Muscle layer of duodenum (tissue), 2 donors: ENCODE results near the gene CEP104.
"Not testable (repeated sequence)": the region's sequence is repeated elsewhere in the genome, so short reads cannot be mapped to it uniquely, and the experiment has no call there.

Source experiments
- H3K27ac ChIP-seq: one replicate; pipeline ENCODE4 v1.7.0; 2013; ENCODE audit warnings: mild to moderate bottlenecking, low read length
- H3K27me3 ChIP-seq: one replicate; pipeline ENCODE4 v1.7.0; 2013; ENCODE audit warnings: low read depth, mild to moderate bottlenecking, control low read depth, low read length
- H3K36me3 ChIP-seq, 2 donors: one replicate each; pipeline ENCODE4 v1.7.0; 2013; ENCODE audit warnings: low read length in 2 of 2, control low read depth in 1 of 2, mild to moderate bottlenecking in 1 of 2; ENCODE audit not compliant: insufficient read depth in 2 of 2, control insufficient read depth in 1 of 2
- H3K4me1 ChIP-seq, 2 donors: one replicate each; pipeline ENCODE4 v1.7.0; 2013; ENCODE audit warnings: low read length in 2 of 2, mild to moderate bottlenecking in 2 of 2, control low read depth in 1 of 2, moderate library complexity in 1 of 2; ENCODE audit not compliant: insufficient read depth in 2 of 2, control insufficient read depth in 1 of 2
- H3K4me3 ChIP-seq, 2 donors: one replicate each; pipeline ENCODE4 v1.7.0; 2013; ENCODE audit warnings: low read length in 2 of 2, low read depth in 1 of 2, mild to moderate bottlenecking in 1 of 2
- H3K9me3 ChIP-seq, 2 donors: one replicate each; pipeline ENCODE4 v1.7.0; 2013; ENCODE audit warnings: low read length in 2 of 2, control low read depth in 1 of 2, mild to moderate bottlenecking in 1 of 2; ENCODE audit not compliant: control insufficient read depth in 1 of 2
- donor health status: healthy.

CEP104 gene

DNA sequence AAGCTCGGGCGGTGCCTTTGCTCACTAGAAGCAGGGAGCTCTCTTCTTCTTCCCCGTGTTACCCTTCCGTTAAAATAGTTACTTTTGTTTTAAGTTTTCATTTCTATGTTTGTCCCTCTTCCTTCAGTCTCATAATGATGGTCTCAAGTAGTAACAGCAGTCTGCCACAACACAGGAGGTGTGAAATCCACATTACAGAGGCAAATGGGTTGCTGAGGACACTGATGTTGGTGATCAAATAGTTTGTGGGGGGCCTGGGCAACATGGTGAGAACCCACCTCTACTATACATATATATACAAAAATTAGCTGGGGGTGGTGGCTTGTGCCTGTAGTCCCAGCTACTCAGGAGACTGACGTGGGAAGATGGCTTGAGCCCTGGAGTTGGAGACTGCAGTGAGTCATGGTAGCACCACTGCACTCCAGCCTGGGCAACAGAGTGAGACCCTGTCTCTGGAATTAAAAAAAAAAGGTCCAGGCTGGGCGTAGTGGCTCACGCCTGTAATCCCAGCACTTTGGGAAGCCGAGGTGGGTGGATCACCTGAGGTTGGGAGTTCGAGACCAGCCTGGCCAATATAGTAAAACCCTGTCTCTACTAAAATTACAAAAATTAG lies 46.8 kb downstream of the CEP104 start:
- H3K36me3 ChIP-seq: peaks cover 8 to 16% of the 10 kb centered on the region in 2 donors
- not testable (repeated sequence) for H3K4me3 ChIP-seq, H3K4me1 ChIP-seq, H3K9me3 ChIP-seq, H3K27ac ChIP-seq, H3K27me3 ChIP-seq

DNA sequence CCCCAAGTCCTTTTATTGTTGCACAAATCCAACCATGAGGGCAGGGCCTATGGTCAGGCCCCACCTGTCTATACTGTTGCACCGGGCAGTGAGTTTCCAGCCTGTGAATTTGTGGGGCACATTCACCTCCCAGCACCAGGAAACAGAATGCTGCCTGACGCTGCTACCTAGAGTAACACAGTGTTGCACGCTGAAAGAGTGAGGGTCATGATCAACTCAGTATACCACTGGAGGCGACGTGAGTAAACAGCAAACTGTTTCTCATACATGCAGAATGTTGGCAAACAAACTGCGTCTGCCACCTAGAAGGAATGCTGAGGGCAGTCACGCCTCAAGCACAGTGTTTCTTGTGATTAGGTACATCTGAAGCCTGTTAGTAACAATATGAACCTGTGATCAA lies 47.3 kb downstream of the CEP104 start:
- no peak overlapping the region for H3K4me3 ChIP-seq
- H3K4me1 ChIP-seq: no peaks in the 10 kb centered on the region
- H3K36me3 ChIP-seq: peaks cover 3 to 11% of the 10 kb centered on the region in 2 donors
- no peak overlapping the region for H3K27ac ChIP-seq
- no peaks in the 10 kb centered on the region for H3K9me3 ChIP-seq
- H3K27me3 ChIP-seq: no peaks in the 10 kb centered on the region

DNA sequence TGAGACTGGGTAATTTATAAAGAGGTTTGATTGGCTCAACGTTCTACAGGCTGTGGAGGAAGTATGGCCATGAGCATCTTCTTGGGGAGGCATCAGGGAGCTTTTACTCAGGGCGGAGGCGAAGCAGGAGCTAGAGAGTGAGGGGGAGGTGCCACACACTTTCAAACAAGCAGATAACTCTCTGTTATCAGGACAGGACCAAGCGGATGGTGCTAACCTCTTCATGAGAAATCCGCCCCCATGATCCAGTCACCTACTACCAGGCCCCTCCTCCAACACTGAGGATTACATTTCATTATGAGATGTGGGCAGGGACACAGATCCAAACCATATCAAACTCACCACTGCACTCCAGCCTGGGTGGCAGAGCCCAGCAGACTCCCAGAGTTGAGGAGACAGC lies 49.2 kb downstream of the CEP104 start:
- no peaks in the 10 kb centered on the region for H3K9me3 ChIP-seq
- H3K27me3 ChIP-seq: no peaks in the 10 kb centered on the region
- no peaks in the 10 kb centered on the region for H3K4me1 ChIP-seq
- no peaks in the 10 kb centered on the region for H3K36me3 ChIP-seq
- no peak overlapping the region for H3K4me3 ChIP-seq
- no peak overlapping the region for H3K27ac ChIP-seq

DNA sequence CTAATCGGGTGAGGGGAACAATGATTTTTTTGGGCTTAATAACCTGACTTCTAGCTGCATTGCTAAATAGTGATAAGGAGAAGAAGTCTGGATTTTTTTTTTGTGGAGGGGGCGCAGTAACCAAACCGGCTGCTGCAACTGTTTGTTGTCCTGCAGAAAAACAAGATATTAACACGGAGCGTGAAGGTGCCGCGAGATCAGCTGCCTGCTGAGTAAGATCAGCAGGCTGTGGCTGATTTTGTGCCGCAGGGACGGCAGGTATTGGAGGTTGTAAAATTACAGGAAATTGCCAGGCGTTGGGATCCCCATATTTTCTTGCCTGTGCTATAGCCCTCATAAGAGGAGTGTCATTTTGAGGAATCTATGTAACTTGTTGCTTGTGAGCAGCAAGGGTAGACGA lies 52.0 kb downstream of the CEP104 start:
- no peaks in the 10 kb centered on the region for H3K9me3 ChIP-seq
- H3K27me3 ChIP-seq: peaks cover under 1% of the 10 kb centered on the region
- H3K27ac ChIP-seq: no peak overlapping the region
- H3K4me3 ChIP-seq: no peak overlapping the region
- H3K4me1 ChIP-seq: no peaks in the 10 kb centered on the region
- no peaks in the 10 kb centered on the region for H3K36me3 ChIP-seq

DNA sequence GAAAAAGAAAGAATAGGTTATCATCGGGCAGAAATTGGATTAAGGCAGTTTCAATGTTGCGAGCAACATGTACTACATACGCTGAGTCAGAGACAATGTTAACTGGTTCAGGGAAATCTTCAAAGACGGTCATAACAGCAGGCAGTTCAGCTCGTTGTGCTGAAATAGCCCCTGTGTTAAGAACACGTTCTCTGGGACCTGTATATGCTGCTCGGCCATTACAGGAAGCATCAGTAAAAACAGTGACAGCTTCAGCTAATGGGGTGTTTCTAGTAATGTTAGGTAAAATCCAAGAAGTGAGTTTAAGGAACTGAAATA lies 52.4 kb downstream of the CEP104 start:
- not testable (repeated sequence) for H3K9me3 ChIP-seq, H3K27me3 ChIP-seq, H3K4me1 ChIP-seq, H3K27ac ChIP-seq, H3K4me3 ChIP-seq, H3K36me3 ChIP-seq

DNA sequence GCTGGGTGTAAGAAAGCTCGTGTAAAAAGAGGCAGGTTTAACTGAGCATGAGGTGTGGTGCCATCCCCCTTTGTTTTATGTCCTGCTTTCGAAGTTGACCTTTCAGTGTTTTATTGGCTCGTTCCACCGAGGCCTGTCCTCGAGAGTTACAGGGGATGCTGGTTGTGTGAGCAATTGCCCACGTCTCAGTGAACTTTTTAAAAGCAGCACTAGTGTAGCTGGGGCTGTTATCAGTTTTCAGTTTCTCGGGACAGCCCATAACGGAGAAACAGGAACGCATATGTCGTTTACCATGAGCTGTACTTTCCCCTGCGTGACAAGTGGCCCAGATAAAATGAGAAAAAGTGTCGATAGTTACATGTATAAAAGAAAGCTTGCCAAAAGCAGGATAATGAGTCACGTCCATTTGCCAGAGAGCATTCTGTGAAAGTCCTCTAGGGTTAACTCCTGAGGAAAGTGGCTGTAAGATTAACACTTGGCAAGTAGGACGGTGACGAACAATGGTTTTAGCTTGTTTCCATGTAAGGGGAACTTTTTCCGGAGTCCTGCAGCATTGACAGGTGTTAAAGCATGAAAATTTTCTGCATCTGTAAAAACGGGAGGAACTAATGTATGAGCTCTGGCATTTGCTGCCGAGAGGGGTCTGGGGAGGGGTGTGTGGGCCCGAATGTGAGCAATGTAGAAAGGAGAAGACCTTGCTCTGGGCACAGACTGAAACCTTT lies 52.9 kb downstream of the CEP104 start:
- Histone ChIP-seq H3K9me3 (no peaks in the 10 kb centered on the region), H3K36me3 (no peaks in the 10 kb centered on the region), H3K27ac (no peak overlapping the region), H3K27me3 (peaks cover 3% of the 10 kb centered on the region), H3K4me1 (no peaks in the 10 kb centered on the region), H3K4me3 (no peak overlapping the region)

DNA sequence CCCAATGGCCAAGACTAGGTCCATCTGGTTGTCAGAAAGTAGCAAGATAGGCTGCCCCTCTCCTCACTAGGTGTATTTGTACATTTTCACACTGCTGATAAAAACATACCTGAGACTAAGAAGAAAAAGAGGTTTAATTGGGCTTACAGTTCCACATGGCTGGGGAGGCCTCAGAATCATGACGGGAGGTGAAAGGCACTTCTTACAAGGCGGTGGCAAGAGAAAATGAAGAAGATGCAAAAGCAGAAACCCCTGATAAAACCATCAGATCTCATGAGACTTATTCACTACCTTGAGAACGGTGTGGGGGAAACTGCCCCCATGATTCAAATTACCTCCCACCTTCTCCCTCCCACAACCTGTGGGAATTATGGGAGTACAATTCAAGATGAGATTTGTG lies 56.2 kb downstream of the CEP104 start:
- H3K4me1 ChIP-seq, H3K27ac ChIP-seq, H3K36me3 ChIP-seq, H3K9me3 ChIP-seq, H3K27me3 ChIP-seq, H3K4me3 ChIP-seq: not testable (repeated sequence)

DNA sequence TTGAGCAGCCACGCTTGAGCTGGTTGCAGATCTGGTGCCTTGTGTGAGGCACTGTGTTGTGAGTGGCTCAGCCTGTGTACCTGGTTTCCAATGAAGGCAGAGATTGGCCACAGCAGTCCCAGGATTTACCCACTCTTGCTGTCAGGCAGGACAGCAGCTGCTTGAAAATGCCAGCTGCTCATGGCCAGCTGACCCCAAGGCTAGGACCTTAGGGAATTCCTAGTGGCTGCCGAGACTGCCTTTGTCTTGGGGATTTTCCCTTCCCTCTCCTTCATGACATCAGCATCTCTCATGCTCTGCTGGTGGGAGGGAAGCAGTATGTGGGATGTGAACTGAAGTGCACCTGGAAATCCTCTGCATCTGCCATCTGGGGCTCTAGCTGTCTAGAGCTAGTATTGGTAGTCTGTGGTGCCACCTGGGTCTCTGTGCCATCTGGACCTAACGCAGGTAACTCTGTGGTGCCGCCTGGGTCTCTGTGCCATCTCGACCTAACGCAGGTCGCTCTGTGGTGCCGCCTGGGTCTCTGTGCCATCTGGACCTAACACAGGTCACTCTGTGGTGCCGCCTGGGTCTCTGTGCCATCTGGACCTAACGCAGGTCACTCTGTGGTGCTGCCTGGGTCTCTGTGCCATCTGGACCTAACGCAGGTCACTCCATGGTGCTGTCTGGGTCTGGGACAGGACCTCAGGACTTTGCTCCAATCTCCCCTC lies 56.9 kb downstream of the CEP104 start:
- Histone ChIP-seq H3K27me3 (peaks cover 3% of the 10 kb centered on the region), H3K27ac (no peak overlapping the region), H3K36me3 (no peaks in the 10 kb centered on the region), H3K4me3 (no peak overlapping the region), H3K4me1 (peaks cover 3 to 14% of the 10 kb centered on the region in 2 donors), H3K9me3 (no peaks in the 10 kb centered on the region)

DNA sequence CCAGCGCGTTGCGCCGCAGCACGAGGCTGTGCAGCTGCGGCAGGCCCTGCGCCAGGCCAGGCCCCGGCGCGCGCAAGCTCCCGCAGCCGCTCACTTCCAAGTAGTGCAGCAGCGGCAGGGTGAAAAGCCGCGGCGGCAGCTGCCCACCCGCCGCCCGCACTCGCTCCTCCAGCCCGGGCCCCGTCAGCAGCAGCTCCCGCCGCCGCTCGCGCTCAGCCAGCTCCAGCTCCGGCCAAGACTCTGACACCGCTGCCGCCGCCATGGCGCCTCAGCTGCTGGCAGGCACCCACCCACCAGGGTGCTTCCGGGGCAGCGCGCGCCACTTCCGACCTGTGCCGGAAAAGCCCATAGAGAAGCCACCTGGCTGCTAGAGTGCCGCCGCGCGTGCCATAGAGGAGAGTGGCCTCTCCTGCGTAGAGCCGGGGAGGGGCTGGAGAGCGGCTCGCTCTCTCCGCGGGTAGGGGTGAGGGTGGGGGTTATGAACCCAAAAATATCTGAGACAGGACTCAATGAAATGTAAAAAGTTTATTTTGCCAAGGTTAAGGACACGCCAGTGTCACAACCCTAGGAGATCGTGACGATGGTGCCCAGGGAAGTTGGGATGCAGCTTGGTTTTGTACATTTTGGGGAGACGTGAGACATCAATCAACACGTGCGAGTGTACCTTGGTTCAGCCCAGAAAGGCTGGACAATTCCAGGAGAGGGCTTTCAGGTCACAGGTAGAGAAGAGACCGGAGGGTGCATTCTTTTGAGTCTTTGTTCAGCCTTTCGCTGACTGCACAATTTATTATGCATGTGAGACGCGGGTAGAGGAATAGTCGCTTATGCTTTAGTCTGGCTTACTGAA lies 60.6 kb downstream of the CEP104 start, which contains the start of gene LRRC47:
Gene LRRC47 (minus strand): TSS at position 284 of the 847 bp plus-strand sequence. CDS start 22 bp downstream, at position 262.
- Histone ChIP-seq H3K27ac (peak within 1 kb of the TSS; percentile 25), H3K4me1 (peaks cover 8 to 37% of the 10 kb centered on the region in 2 donors), H3K4me3 (peak within 1 kb of the TSS; percentile 80 to 93), H3K9me3 (no peaks in the 10 kb centered on the region), H3K27me3 (peaks cover 3% of the 10 kb centered on the region), H3K36me3 (no peaks in the 10 kb centered on the region)

DNA sequence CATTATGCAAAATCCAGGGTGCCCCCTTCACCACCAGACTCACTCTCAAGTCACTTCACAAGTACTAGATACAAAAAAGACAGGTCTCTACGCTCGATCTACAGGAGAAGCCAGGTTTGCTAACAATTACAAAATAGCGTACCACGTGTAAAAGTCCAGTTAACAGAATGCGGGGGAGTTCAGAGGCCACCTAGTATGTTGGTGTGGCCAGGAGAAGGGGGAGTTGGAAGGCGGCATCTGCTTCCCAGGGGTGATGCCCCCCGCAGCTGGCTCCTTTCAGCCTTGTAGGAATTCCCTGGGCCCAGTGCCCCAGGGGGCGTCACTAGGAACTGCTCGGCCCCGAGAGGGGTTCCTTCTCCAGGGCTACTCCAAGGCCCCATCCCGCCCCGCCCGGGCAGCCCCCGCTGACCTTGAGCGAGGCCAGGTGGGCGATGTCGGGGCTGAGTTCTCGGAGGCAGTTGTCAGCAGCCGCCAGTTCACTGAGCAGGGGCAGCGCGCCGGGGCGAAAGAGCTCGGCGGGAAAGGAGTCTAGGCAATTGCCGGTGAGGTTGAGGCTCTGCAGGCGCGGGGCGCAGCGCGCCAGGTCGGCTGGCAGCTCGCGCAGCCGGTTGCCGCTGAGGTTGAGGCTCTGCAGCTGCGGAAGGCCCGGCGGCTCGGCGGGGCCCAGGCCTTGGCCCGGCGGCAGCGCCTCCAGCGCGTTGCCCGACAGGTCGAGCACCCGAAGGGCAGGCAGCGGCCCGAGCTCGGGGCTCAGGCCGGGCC lies 61.4 kb downstream of the CEP104 start:
- Histone ChIP-seq H3K27me3 (peaks cover 3% of the 10 kb centered on the region), H3K9me3 (no peaks in the 10 kb centered on the region), H3K4me1 (peaks cover 8 to 40% of the 10 kb centered on the region in 2 donors), H3K4me3 (peak overlapping the region; percentile 80 to 93), H3K36me3 (peaks cover 0 to 2% of the 10 kb centered on the region in 2 donors), H3K27ac (no peak overlapping the region)
